B cell (primary cell): Measurements from ENCODE around the gene CNGA1. TPM values are rescaled to one million over a fixed set of nuclear protein-coding genes. Genes with fewer than 3 reads are reported as not detected.

Experiments used
- ATAC-seq: fragments of 200-7000 bp; cut with Tn5 transposase; one replicate; pipeline ENCODE4 v1.10.0; 2021; ENCODE audit warnings: low read depth, mild to moderate bottlenecking, moderate number of reproducible peaks, moderate library complexity
- CTCF ChIA-PET: fragments of 350-600 bp; sonication (Branson Sonifier 250); formaldehyde crosslinking; loops from one replicate; lab custom pipeline; 2021; ENCODE audit warnings: antibody characterized with exemption, inconsistent platforms; lab: Charles Lee
- POLR2A ChIA-PET: fragments of 350-600 bp; sonication (Branson Sonifier 250); formaldehyde crosslinking; loops from one replicate; lab custom pipeline; 2021; ENCODE audit warnings: antibody characterized with exemption; lab: Charles Lee
- DNase-seq: peaks from one replicate; pipeline ENCODE4 v3.0.0; 2013
- H2AFZ ChIP-seq: 2 replicates; pipeline ENCODE4 v1.6.1; 2012; ENCODE audit warnings: mild to moderate bottlenecking, low read depth, low read length; ENCODE audit not compliant: insufficient read depth, poor library complexity, severe bottlenecking
- H3K27ac ChIP-seq, 2 donors: 1 replicate in 1 of 2; 2 replicates in 1 of 2; pipeline ENCODE4 v1.5.1; 2012 to 2013; ENCODE audit warnings: low read length in 2 of 2, mild to moderate bottlenecking in 2 of 2, moderate library complexity in 1 of 2
- H3K27me3 ChIP-seq, 4 experiments: fragments of 200-600 bp in 1 of 4; sonication (generic) in 1 of 4; replicated peaks in 1 of 4; 1 replicate in 2 of 4; 2 replicates in 2 of 4; pipeline versions ENCODE4 v1.6.1 to v1.7.0; 2013 to 2016; ENCODE audit warnings: low read length in 3 of 4, mild to moderate bottlenecking in 2 of 4, mixed read lengths in 1 of 4, moderate library complexity in 1 of 4; ENCODE audit not compliant: insufficient read depth in 4 of 4, control insufficient read depth in 3 of 4; ENCODE audit errors: control extremely low read depth in 1 of 4
- H3K36me3 ChIP-seq, 2 experiments: replicated peaks in 1 of 2; 1 replicate in 1 of 2; 2 replicates in 1 of 2; pipeline versions ENCODE4 v1.6.1 to v1.7.1; 2013; ENCODE audit warnings: low read length in 1 of 2; ENCODE audit not compliant: insufficient read depth in 2 of 2, control insufficient read depth in 1 of 2; ENCODE audit errors: control extremely low read depth in 1 of 2, extremely low read depth in 1 of 2
- H3K4me1 ChIP-seq, 2 donors: fragments of 200-600 bp in 1 of 2; sonication (generic) in 1 of 2; 1 replicate in 1 of 2; 2 replicates in 1 of 2; pipeline versions ENCODE4 v1.5.1 to v1.6.1; 2013 to 2017; ENCODE audit warnings: low read length in 2 of 2; ENCODE audit not compliant: control insufficient read depth in 2 of 2, insufficient read depth in 2 of 2
- H3K4me2 ChIP-seq: replicated peaks from 2 replicates; pipeline ENCODE3; 2012; ENCODE audit warnings: mild to moderate bottlenecking, low read depth, low read length; ENCODE audit not compliant: poor library complexity, severe bottlenecking
- H3K4me3 ChIP-seq, 5 experiments: fragments of 200-600 bp in 1 of 5; sonication (generic) in 1 of 5; 1 replicate in 3 of 5; 2 replicates in 2 of 5; pipeline versions ENCODE4 v1.5.1 to v1.7.0; 2011 to 2016; ENCODE audit warnings: low read length in 4 of 5, mild to moderate bottlenecking in 4 of 5, low read depth in 2 of 5, control low read depth in 1 of 5, moderate library complexity in 1 of 5; ENCODE audit not compliant: insufficient read depth in 1 of 5; ENCODE audit errors: control extremely low read depth in 1 of 5, extremely low read depth in 1 of 5
- H3K79me2 ChIP-seq: fragments of 200-600 bp; sonication (generic); one replicate; pipeline ENCODE4 v1.6.0; 2016; ENCODE audit warnings: low read length; ENCODE audit not compliant: control insufficient read depth, insufficient read depth
- H3K9ac ChIP-seq: fragments of 200-600 bp; sonication (generic); 2 replicates; pipeline ENCODE4 v1.6.1; 2017; ENCODE audit warnings: mild to moderate bottlenecking, low read length, moderate library complexity
- H3K9me3 ChIP-seq, 3 donors: one replicate each; pipeline versions ENCODE4 v1.6.1 to v1.7.1; 2013; ENCODE audit warnings: low read length in 2 of 3; ENCODE audit not compliant: control insufficient read depth in 2 of 3, insufficient read depth in 1 of 3; ENCODE audit errors: control extremely low read depth in 1 of 3
- H4K20me1 ChIP-seq: 2 replicates; pipeline ENCODE4 v1.6.0; 2012; ENCODE audit warnings: mild to moderate bottlenecking, low read length; ENCODE audit not compliant: insufficient read depth, control insufficient read depth, poor library complexity, severe bottlenecking
- H3K27ac Mint-ChIP-seq: one replicate; pipeline ENCODE4 v1.8.0; 2021; ENCODE audit warnings: mixed read lengths
- H3K27me3 Mint-ChIP-seq: one replicate; pipeline ENCODE4 v1.8.0; 2021; ENCODE audit warnings: mixed read lengths
- H3K4me1 Mint-ChIP-seq: one replicate; pipeline ENCODE4 v1.8.0; 2021; ENCODE audit warnings: mixed read lengths
- H3K4me3 Mint-ChIP-seq: one replicate; pipeline ENCODE4 v1.8.0; 2021; ENCODE audit warnings: mixed read lengths
- H3K9me3 Mint-ChIP-seq: one replicate; pipeline ENCODE4 v1.8.0; 2022; ENCODE audit warnings: mixed read lengths; ENCODE audit not compliant: insufficient read depth
- WGBS: methylation state at CpG from one replicate; pipeline ENCODE4 v1.1.5; 2013; ENCODE audit warnings: missing lambda C conversion rate; ENCODE audit not compliant: insufficient coverage; 5-methylcytosine and 5-hydroxymethylcytosine counted together
- intact Hi-C: fragments of 100-400 bp; cut with micrococcal nuclease; formaldehyde crosslinking; loops from one replicate; pipeline ENCODE4 v1.10.0; 2022
- polyA plus RNA-seq: library from polyadenylated mRNA; depleted of rRNA; stranded (reverse); fragments of >200 nt; gene quantifications from 2 replicates; pipeline ENCODE4 v1.2.3, GENCODE V29; 2012
- total RNA-seq, 2 donors: library from RNA; stranded (reverse); fragments of 120-200 nt in 1 of 2; gene quantifications; 1 replicate in 1 of 2; 2 replicates in 1 of 2; pipeline versions ENCODE4 v1.2.3 to v1.2.4, GENCODE V29; 2013 to 2022
- TF ChIP-seq, protein P1 (sequence below): fragments of 200-600 bp; IDR thresholded peaks from one replicate; pipeline ENCODE4 v1.8.0; 2022; ENCODE audit warnings: antibody characterized with exemption, mild to moderate bottlenecking

CNGA1 gene
- total and polyA plus RNA-seq, 2 donors (not counting 1 experiment from before 2014, with no cell fraction given), result not detected

DNA sequence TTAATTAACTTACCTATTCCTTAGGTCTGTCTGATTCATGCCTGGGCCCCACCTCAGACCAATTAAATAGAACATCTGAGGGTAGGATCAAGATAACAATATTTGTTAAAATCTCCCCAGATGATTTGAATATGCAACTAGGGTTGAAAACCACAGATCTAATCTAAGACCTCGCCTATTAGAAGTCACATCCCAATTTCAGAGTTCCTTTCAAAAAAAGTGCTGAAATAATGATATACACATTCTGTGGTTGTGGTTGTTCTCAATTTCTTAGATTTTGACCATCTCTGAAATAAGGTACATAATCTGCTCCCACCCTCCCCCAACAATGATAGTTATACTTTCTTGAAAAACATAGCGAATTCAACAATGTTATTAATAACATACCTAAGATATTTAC, 27.8 kb upstream of the CNGA1 start:
- Histone ChIP-seq H3K36me3 (no peaks in the 10 kb centered on the region), H3K4me2 (peak overlapping the region; percentile 36), H3K9me3 (no peaks in the 10 kb centered on the region), H2AFZ (no peak overlapping the region), H3K27me3 (peaks cover 0 to 24% (median 11%) of the 10 kb centered on the region in 4 experiments), H3K4me1 (peaks cover 58 to 65% of the 10 kb centered on the region in 2 donors), H3K27ac (no peak overlapping the region), H3K79me2 (no peaks in the 10 kb centered on the region), H3K4me3 (peak overlapping the region in 1 of 5 experiments; percentile 9), H3K9ac (no peak overlapping the region), H4K20me1 (peaks cover 7% of the 10 kb centered on the region)
- CTCF ChIA-PET, result interaction anchor here (0.7 to 6.4 kb wide), 4 partner anchors 9 to 560 kb away, joined by 4 to 86 read pairs (median 7); no protein-coding TSS in a partner anchor
- H3K27me3 Mint-ChIP-seq, result peaks cover 40% of the 10 kb centered on the region
- no peak for ATAC-seq
- POLR2A ChIA-PET, result no interaction called here
- intact Hi-C loops, result loop anchor here (10.0 kb wide), 2 partner anchors 129 to 151 kb away; partner anchors contain the start of gene NFXL1
- no peak overlapping the region for H3K4me3 Mint-ChIP-seq
- no peaks in the 10 kb centered on the region for H3K9me3 Mint-ChIP-seq
- peaks cover 62% of the 10 kb centered on the region for H3K4me1 Mint-ChIP-seq
- TF ChIP-seq, protein P1, sequence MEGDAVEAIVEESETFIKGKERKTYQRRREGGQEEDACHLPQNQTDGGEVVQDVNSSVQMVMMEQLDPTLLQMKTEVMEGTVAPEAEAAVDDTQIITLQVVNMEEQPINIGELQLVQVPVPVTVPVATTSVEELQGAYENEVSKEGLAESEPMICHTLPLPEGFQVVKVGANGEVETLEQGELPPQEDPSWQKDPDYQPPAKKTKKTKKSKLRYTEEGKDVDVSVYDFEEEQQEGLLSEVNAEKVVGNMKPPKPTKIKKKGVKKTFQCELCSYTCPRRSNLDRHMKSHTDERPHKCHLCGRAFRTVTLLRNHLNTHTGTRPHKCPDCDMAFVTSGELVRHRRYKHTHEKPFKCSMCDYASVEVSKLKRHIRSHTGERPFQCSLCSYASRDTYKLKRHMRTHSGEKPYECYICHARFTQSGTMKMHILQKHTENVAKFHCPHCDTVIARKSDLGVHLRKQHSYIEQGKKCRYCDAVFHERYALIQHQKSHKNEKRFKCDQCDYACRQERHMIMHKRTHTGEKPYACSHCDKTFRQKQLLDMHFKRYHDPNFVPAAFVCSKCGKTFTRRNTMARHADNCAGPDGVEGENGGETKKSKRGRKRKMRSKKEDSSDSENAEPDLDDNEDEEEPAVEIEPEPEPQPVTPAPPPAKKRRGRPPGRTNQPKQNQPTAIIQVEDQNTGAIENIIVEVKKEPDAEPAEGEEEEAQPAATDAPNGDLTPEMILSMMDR, result no peak
- H3K27ac Mint-ChIP-seq, result no peak overlapping the region
- no CpG with 5 or more reads among the region's 2 CpGs for WGBS
- DNase-seq, result no peak

DNA sequence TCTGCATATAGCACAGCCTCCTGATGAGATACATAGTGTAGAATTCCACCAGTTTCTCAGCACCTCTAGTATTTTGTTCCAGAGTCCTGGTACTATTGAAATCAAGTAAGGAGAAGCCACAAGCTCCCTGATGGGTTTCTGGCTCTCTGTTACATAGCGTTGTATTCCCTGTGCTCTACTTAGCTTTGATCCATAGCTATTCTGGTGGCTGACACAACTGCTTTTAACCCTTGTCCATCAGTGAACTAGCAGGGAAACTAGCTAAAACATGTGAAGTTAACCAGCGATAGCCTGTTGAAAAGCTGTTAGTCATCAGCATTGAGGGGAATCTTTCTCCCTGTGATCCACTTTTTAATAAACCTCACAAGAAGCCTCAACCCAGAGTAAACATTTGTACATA, 27.0 kb upstream of the CNGA1 start:
- Histone ChIP-seq H3K4me2 (no peak overlapping the region), H3K27ac (no peak overlapping the region), H3K4me3 (no peak overlapping the region), H4K20me1 (peaks cover 7% of the 10 kb centered on the region), H3K27me3 (peaks cover 0 to 21% (median 11%) of the 10 kb centered on the region in 4 experiments), H3K9ac (no peak overlapping the region), H2AFZ (no peak overlapping the region), H3K4me1 (peaks cover 55 to 58% of the 10 kb centered on the region in 2 donors), H3K79me2 (no peaks in the 10 kb centered on the region), H3K36me3 (no peaks in the 10 kb centered on the region), H3K9me3 (no peaks in the 10 kb centered on the region)
- WGBS, result 100% methylated on average over 2 of the region's 2 CpGs
- Mint-ChIP-seq H3K27ac (no peak overlapping the region), H3K27me3 (peaks cover 38% of the 10 kb centered on the region), H3K4me3 (no peak overlapping the region), H3K4me1 (peaks cover 60% of the 10 kb centered on the region), H3K9me3 (no peaks in the 10 kb centered on the region)
- TF ChIP-seq, protein P1, result no peak
- DNase-seq (no peak), ATAC-seq (no peak)
- intact Hi-C loops, result loop anchor here (10.0 kb wide), 2 partner anchors 129 to 151 kb away; partner anchors contain the start of gene NFXL1
- CTCF ChIA-PET, result interaction anchor here (1.7 to 2.3 kb wide), 2 partner anchors 9 to 41 kb away, joined by 4 to 9 read pairs; no protein-coding TSS in a partner anchor
- POLR2A ChIA-PET, result no interaction called here
